OCI-LY3 (cell line): ENCODE measurements around the gene IGFBP1.
A peak's percentile ranks its signal among the peaks of the same experiment; 100 is the strongest.

ENCODE experiments used
- H2AFZ ChIP-seq: fragments of 200-600, 300-600 bp; shearing (Covaris generic); 2 replicates; pipeline ENCODE4 v1.6.0; 2014; ENCODE audit warnings: antibody characterized with exemption, low read depth, low read length
- H3K27ac ChIP-seq: fragments of 200-600, 300-600 bp; sonication (generic); 2 replicates; pipeline ENCODE4 v1.5.1; 2014; ENCODE audit warnings: mild to moderate bottlenecking, low read length, moderate library complexity, mixed read lengths
- H3K27me3 ChIP-seq: fragments of 200-600, 300-600 bp; sonication (generic); 2 replicates; pipeline ENCODE4 v1.6.1; 2014; ENCODE audit warnings: low read depth, low read length, mixed read lengths
- H3K36me3 ChIP-seq: fragments of 200-600, 300-600 bp; sonication (generic); replicated peaks from 2 replicates; pipeline ENCODE3; 2014; ENCODE audit warnings: low read depth, low read length, mixed read lengths
- H3K4me1 ChIP-seq: fragments of 300-600, 200-600 bp; sonication (generic); 2 replicates; pipeline ENCODE4 v1.6.1; 2014; ENCODE audit warnings: low read length, mixed read lengths
- H3K4me2 ChIP-seq: fragments of 200-600, 300-600 bp; sonication (generic); 2 replicates; pipeline ENCODE4 v1.6.1; 2014; ENCODE audit warnings: low read length, mixed read lengths
- H3K4me3 ChIP-seq: fragments of 300-600, 200-600 bp; sonication (generic); 2 replicates; pipeline ENCODE4 v1.5.1; 2014; ENCODE audit warnings: antibody characterized with exemption, mild to moderate bottlenecking, low read length, moderate library complexity
- H3K79me2 ChIP-seq: fragments of 300-600, 200-600 bp; shearing (Covaris generic); 2 replicates; pipeline ENCODE4 v1.6.1; 2014; ENCODE audit warnings: mild to moderate bottlenecking, low read length, mixed read lengths
- H3K9ac ChIP-seq: fragments of 300-600, 200-600 bp; shearing (Covaris generic); 2 replicates; pipeline ENCODE4 v1.6.0; 2014; ENCODE audit warnings: mild to moderate bottlenecking, low read length, moderate library complexity
- H3K9me3 ChIP-seq: fragments of 200-600, 300-600 bp; shearing (Covaris generic); 2 replicates; pipeline ENCODE4 v1.6.1; 2014; ENCODE audit warnings: low read length, mixed read lengths; ENCODE audit not compliant: insufficient read depth
- H4K20me1 ChIP-seq: fragments of 200-600, 300-600 bp; sonication (generic); 2 replicates; pipeline ENCODE4 v1.6.1; 2016; ENCODE audit warnings: low read length, mixed read lengths; ENCODE audit not compliant: insufficient read depth
- CTCF ChIP-seq: fragments of 200-600, 300-600 bp; sonication (generic); IDR thresholded peaks from 2 replicates; pipeline ENCODE4 v1.5.1; 2014; ENCODE audit warnings: antibody characterized with exemption, low read length, low read depth
- EZH2phosphoT487 ChIP-seq: fragments of 200-600 bp; shearing (Covaris generic); IDR thresholded peaks from 2 replicates; pipeline ENCODE4 v1.6.1; 2018; ENCODE audit warnings: antibody characterized with exemption, mixed run types, low read depth

Gene IGFBP1

GRCh38 chr7:45918556-45918955, 30.3 kb downstream of the IGFBP1 start:
- Histone ChIP-seq H2AFZ (no peak overlapping the region), H3K27ac (no peak overlapping the region), H3K27me3 (peaks cover 10% of the 10 kb centered on the region), H3K79me2 (no peaks in the 10 kb centered on the region), H3K4me2 (0 out of 2 replicates have a peak overlapping the region, but pooled peaks have one; percentile 1), H3K4me1 (peaks cover 15% of the 10 kb centered on the region), H4K20me1 (no peaks in the 10 kb centered on the region), H3K36me3 (no peaks in the 10 kb centered on the region), H3K9me3 (no peaks in the 10 kb centered on the region), H3K4me3 (no peak overlapping the region), H3K9ac (no peak overlapping the region)
- no peak for TF ChIP-seq EZH2phosphoT487
- no peak for TF ChIP-seq CTCF

DNA sequence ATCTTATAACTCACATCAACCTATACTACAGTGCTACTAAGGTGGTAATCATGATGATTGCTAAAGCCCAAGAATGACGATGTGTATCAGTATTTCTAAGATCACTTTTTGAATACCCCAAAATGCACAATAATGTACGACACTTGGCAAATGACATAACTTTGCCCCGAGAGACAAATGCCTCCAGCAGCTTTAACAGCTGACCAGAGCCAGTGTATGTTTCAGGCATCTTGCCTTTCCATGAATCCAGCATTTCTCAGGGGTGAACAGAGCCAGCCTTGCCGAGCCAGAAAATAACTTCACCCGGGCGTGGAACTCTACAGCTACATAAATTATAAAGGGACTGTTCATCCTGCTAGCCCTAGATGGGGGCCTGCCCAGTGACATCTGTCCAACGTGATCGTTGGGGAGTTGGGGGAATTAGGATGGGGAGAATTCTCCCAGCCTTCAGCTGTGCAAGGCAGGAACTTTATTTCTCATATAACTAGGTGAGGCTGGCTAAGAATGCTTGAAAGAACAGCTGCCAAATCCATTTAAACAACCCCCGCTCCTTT, 31.0 kb downstream of the IGFBP1 start:
- no peaks in the 10 kb centered on the region for H3K9me3 ChIP-seq
- peaks cover 15% of the 10 kb centered on the region for H3K4me1 ChIP-seq
- H3K4me2 ChIP-seq: peak overlapping the region; percentile 1; the same call in 1 of the 2 replicates
- no peak overlapping the region for H3K9ac ChIP-seq
- TF ChIP-seq EZH2phosphoT487: no peak
- TF ChIP-seq CTCF: no peak
- no peak overlapping the region for H3K27ac ChIP-seq
- H3K79me2 ChIP-seq: no peaks in the 10 kb centered on the region
- H3K27me3 ChIP-seq: peaks cover 14% of the 10 kb centered on the region
- H4K20me1 ChIP-seq: no peaks in the 10 kb centered on the region
- H2AFZ ChIP-seq: no peak overlapping the region
- no peaks in the 10 kb centered on the region for H3K36me3 ChIP-seq
- H3K4me3 ChIP-seq: no peak overlapping the region

GRCh38 chr7:45919993-45920459, 31.7 kb downstream of the IGFBP1 start:
- Histone ChIP-seq H3K9ac (no peak overlapping the region), H3K27ac (no peak overlapping the region), H3K36me3 (no peaks in the 10 kb centered on the region), H3K9me3 (no peaks in the 10 kb centered on the region), H3K4me2 (no peak overlapping the region), H4K20me1 (no peaks in the 10 kb centered on the region), H3K27me3 (peaks cover 14% of the 10 kb centered on the region), H2AFZ (no peak overlapping the region), H3K4me3 (no peak overlapping the region), H3K79me2 (no peaks in the 10 kb centered on the region), H3K4me1 (peaks cover 15% of the 10 kb centered on the region)
- TF ChIP-seq CTCF: no peak
- no peak for TF ChIP-seq EZH2phosphoT487

DNA sequence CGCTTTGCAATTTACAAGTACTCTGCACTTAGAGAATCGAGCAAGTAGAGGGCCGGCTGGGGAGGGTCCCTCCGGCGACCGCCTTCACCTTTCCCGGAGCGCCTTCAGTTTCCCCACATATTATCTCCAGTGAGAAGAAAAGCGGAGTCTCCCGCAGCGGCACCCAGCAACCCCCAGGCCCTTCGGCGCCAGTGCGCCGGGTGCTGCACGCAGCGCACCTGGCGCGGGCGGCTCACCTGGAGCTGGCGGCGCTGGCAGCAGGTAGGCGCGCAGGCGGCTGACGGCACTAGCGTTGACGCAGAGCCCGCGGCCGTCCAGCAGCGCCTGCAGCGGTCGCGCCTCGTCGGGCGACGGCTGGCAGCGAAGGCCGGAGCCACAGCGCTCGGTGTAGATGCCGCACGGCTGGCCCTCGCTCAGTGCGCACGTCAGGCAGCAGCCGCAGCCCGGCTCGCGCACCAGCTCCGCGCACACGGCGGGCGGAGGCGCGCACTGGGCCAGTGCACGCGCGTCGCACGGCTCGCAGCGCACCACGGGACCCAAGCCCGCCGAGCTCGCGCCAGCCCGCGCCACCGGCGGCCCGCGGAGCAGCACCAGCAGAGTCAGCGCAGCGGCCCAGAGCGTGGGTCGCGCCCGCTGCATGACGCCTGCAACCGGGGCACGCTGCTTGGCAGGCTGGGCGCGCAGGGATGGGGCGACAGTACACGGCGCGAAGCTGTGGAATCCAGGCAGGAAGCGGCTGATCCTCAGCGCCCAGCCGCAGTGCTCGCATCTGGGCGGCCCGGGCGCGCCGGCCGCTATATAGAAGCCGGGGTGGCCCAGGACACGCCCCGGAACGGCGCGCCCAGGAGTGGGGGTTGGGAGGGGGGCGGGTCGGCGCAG, 32.5 kb downstream of the IGFBP1 start, which contains the start of gene IGFBP3:
Gene IGFBP3 (minus strand): TSS at position 771 of the 879 bp plus-strand sequence. CDS start 132 bp downstream, at position 639.
- H2AFZ ChIP-seq: no peak within 1 kb of the TSS
- TF ChIP-seq CTCF (no peak), EZH2phosphoT487 (no peak)
- no peak within 1 kb of the TSS for H3K9ac ChIP-seq
- no peak within 1 kb of the TSS for H3K4me2 ChIP-seq
- no peak within 1 kb of the TSS for H3K27ac ChIP-seq
- H3K4me1 ChIP-seq: peaks cover 15% of the 10 kb centered on the region
- no peaks in the 10 kb centered on the region for H3K36me3 ChIP-seq
- H3K9me3 ChIP-seq: no peaks in the 10 kb centered on the region
- H3K27me3 ChIP-seq: peaks cover 14% of the 10 kb centered on the region
- H4K20me1 ChIP-seq: no peaks in the 10 kb centered on the region
- H3K79me2 ChIP-seq: no peaks in the 10 kb centered on the region
- no peak within 1 kb of the TSS for H3K4me3 ChIP-seq
